ENCODE data around the gene TAP2. TPM values are rescaled to one million over a fixed set of nuclear protein-coding genes. Genes with fewer than 3 reads are reported as not detected.

Gene TAP2
- total RNA-seq, 4 donors from 2014 or later = 2.5 to 7.1 (median 4.1) TPM

GRCh38 chr6:32847004-32847403 lies 8.5 kb upstream of the TAP2 start:
- TF ChIP-seq POLR2A (IDR thresholded peaks at IDR 0.05) (no peak), CTCF (IDR thresholded peaks at IDR 0.05 in 4 of 5, conservative IDR thresholded peaks at IDR 0.05 in 1 of 5) (no peak)
- ATAC-seq = no peak
- Histone ChIP-seq H3K9me3 (no peaks in the 10 kb centered on the region), H3K27ac (no peak overlapping the region), H3K36me3 (peaks cover 0 to 66% of the 10 kb centered on the region in 2 donors), H3K4me3 (no peak overlapping the region), H3K27me3 (no peaks in the 10 kb centered on the region), H3K4me1 (peaks cover 10 to 13% of the 10 kb centered on the region in 2 donors)
- in situ Hi-C loops (cut with MboI; ENCODE audit: low sequenced_read_pairs in 4 of 4) = no loop called here
- intact Hi-C loops (cut with DNase I; ENCODE audit: low total_unique reads) = no loop called here
- DNase-seq = no peak

GRCh38 chr6:32845384-32845884 lies 6.9 kb upstream of the TAP2 start:
- Histone ChIP-seq H3K9me3 (no peaks in the 10 kb centered on the region), H3K4me1 (peaks cover 4 to 10% of the 10 kb centered on the region in 2 donors), H3K27me3 (no peaks in the 10 kb centered on the region), H3K36me3 (peaks cover 0 to 59% of the 10 kb centered on the region in 2 donors), H3K27ac (peak overlapping the region in 3 of 4 donors; percentile 91 to 92 (median 91)), H3K4me3 (peak overlapping the region; percentile 66 to 91 (median 72))
- DNase-seq (no peak), ATAC-seq (no peak)
- in situ Hi-C loops (cut with MboI; ENCODE audit: low sequenced_read_pairs in 4 of 4) (no loop called here), intact Hi-C loops (cut with DNase I; ENCODE audit: low total_unique reads) (loop anchor here (2.0 kb wide), 1 partner anchor 669 kb away; the partner anchor contains the start of gene AGPAT1)
- no peak for TF ChIP-seq POLR2A (IDR thresholded peaks at IDR 0.05)

GRCh38 chr6:32844839-32845383 lies 6.4 kb upstream of the TAP2 start:
- H3K4me3 ChIP-seq = peak overlapping the region; percentile 66 to 91 (median 72)

GRCh38 chr6:32843979-32844838 lies 5.7 kb upstream of the TAP2 start, which contains the start of gene PSMB8:
Gene PSMB8, minus strand, starts transcription at chr6:32844047. Its CDS starts 51 bp downstream, at chr6:32843996.
- Histone ChIP-seq H3K4me1 (peaks cover 4 to 10% of the 10 kb centered on the region in 2 donors), H3K36me3 (peaks cover 0 to 49% of the 10 kb centered on the region in 2 donors)
- intact Hi-C loops (cut with DNase I; ENCODE audit: low total_unique reads) = loop anchor here (1.0 to 2.0 kb wide), 2 partner anchors 9 to 667 kb away; partner anchors contain the start of genes AGPAT1 and TAP1

More at GRCh38 chr6:32844839-32845383, 6.4 kb upstream of the TAP2 start:
- in situ Hi-C loops (cut with MboI; ENCODE audit: low sequenced_read_pairs in 4 of 4) = no loop called here
- TF ChIP-seq CTCF (IDR thresholded peaks at IDR 0.05 in 4 of 5, conservative IDR thresholded peaks at IDR 0.05 in 1 of 5) (no peak), POLR2A (IDR thresholded peaks at IDR 0.05) (no peak)
- no peaks in the 10 kb centered on the region for H3K9me3 ChIP-seq
- H3K27ac ChIP-seq = peak overlapping the region; percentile 82 to 92 (median 91)
- H3K36me3 ChIP-seq = peaks cover 0 to 53% of the 10 kb centered on the region in 2 donors
- intact Hi-C loops (cut with DNase I; ENCODE audit: low total_unique reads) = loop anchor here (1.0 to 2.0 kb wide), 2 partner anchors 8 to 668 kb away; partner anchors contain the start of genes AGPAT1 and TAP1
- ATAC-seq = no peak
- no peak for DNase-seq
- H3K27me3 ChIP-seq = no peaks in the 10 kb centered on the region
- H3K4me1 ChIP-seq = peaks cover 4 to 10% of the 10 kb centered on the region in 2 donors

More at GRCh38 chr6:32843979-32844838, 5.7 kb upstream of the TAP2 start, which contains the start of gene PSMB8:
- in situ Hi-C loops (cut with MboI; ENCODE audit: low sequenced_read_pairs in 4 of 4) = no loop called here
- TF ChIP-seq CTCF (IDR thresholded peaks at IDR 0.05 in 4 of 5, conservative IDR thresholded peaks at IDR 0.05 in 1 of 5) (peak in 3 of 5 experiments; percentile 27 to 51 (median 44)), POLR2A (IDR thresholded peaks at IDR 0.05) (peak; percentile 72 to 84)
- Histone ChIP-seq H3K27ac (peak within 1 kb of the TSS; percentile 82 to 92 (median 91)), H3K9me3 (no peaks in the 10 kb centered on the region), H3K4me3 (peak within 1 kb of the TSS; percentile 66 to 91 (median 72)), H3K27me3 (no peaks in the 10 kb centered on the region)
- ATAC-seq (peak; percentile 99), DNase-seq (peak; percentile 91 to 95)
